Activated CD8-positive, alpha-beta T cell treated with anti-CD3 and anti-CD28 coated beads for 36 hours (primary cell): ENCODE data around the gene CCND1. TPM values are rescaled to one million over a fixed set of nuclear protein-coding genes. Genes with fewer than 3 reads are reported as not detected.

Experiments
- ATAC-seq: fragments of 200-7000 bp; cut with Tn5 transposase; one replicate; pipeline ENCODE4 v1.10.0; 2021; ENCODE audit warnings: mild to moderate bottlenecking, moderate library complexity
- CTCF ChIA-PET: fragments of 350-600 bp; sonication (Branson Sonifier 250); formaldehyde crosslinking; loops from one replicate; lab custom pipeline; 2021; ENCODE audit warnings: antibody characterized with exemption; lab: Charles Lee
- POLR2A ChIA-PET: fragments of 350-600 bp; sonication (Branson Sonifier 250); formaldehyde crosslinking; loops from one replicate; lab custom pipeline; 2021; ENCODE audit warnings: antibody characterized with exemption; lab: Charles Lee
- DNase-seq: peaks from one replicate; pipeline ENCODE4 v3.0.0-alpha.2; 2020
- H3K27ac Mint-ChIP-seq: one replicate; pipeline ENCODE4 v1.8.0; 2021; ENCODE audit warnings: mild to moderate bottlenecking, mixed read lengths
- H3K27me3 Mint-ChIP-seq: one replicate; pipeline ENCODE4 v1.8.0; 2021; ENCODE audit warnings: mixed read lengths
- H3K36me3 Mint-ChIP-seq: one replicate; pipeline ENCODE4 v1.8.0; 2021; ENCODE audit warnings: low read depth, mixed read lengths
- H3K4me1 Mint-ChIP-seq: one replicate; pipeline ENCODE4 v1.8.0; 2021; ENCODE audit warnings: low read depth, mixed read lengths
- H3K4me3 Mint-ChIP-seq: one replicate; pipeline ENCODE4 v1.8.0; 2021; ENCODE audit warnings: mild to moderate bottlenecking, moderate library complexity, mixed read lengths
- H3K9me3 Mint-ChIP-seq: one replicate; pipeline ENCODE4 v1.8.0; 2021; ENCODE audit warnings: mixed read lengths
- CTCF ChIP-seq: fragments of 200-600 bp; IDR thresholded peaks from one replicate; pipeline ENCODE4 v1.8.0; 2022; ENCODE audit warnings: antibody characterized with exemption, mild to moderate bottlenecking
- intact Hi-C: fragments of 100-400 bp; cut with micrococcal nuclease; formaldehyde crosslinking; loops from one replicate; pipeline ENCODE4 v1.10.0; 2022
- total RNA-seq, 2 experiments: library from RNA; stranded (reverse); gene quantifications; one replicate each; pipeline ENCODE4 v1.2.3, GENCODE V29; 2021

CCND1 gene
- total RNA-seq, 2 experiments from 2014 or later, result 2.8 to 3.3 TPM

- Mint-ChIP-seq H3K36me3 (no peaks in the 10 kb centered on the region), H3K9me3 (no peaks in the 10 kb centered on the region), H3K4me3 (no peak overlapping the region), H3K27ac (no peak overlapping the region), H3K27me3 (no peaks in the 10 kb centered on the region), H3K4me1 (no peaks in the 10 kb centered on the region)
- intact Hi-C loops, result no loop called here
- DNase-seq, result no peak
- POLR2A ChIA-PET, result no interaction called here
- TF ChIP-seq CTCF, result no peak
- ATAC-seq, result no peak
- CTCF ChIA-PET, result no interaction called here
Observed at GRCh38 chr11:69651834-69652620, 11.1 kb downstream of the CCND1 start.

DNA sequence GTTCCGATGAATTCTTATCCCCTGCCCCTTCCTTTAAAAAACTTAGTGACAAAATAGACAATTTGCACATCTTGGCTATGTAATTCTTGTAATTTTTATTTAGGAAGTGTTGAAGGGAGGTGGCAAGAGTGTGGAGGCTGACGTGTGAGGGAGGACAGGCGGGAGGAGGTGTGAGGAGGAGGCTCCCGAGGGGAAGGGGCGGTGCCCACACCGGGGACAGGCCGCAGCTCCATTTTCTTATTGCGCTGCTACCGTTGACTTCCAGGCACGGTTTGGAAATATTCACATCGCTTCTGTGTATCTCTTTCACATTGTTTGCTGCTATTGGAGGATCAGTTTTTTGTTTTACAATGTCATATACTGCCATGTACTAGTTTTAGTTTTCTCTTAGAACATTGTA is 12.0 kb downstream of the CCND1 start:
- Mint-ChIP-seq H3K4me1 (no peaks in the 10 kb centered on the region), H3K27ac (no peak overlapping the region), H3K9me3 (no peaks in the 10 kb centered on the region), H3K36me3 (no peaks in the 10 kb centered on the region), H3K4me3 (no peak overlapping the region), H3K27me3 (no peaks in the 10 kb centered on the region)
- intact Hi-C loops, result no loop called here
- DNase-seq, result no peak
- no peak for TF ChIP-seq CTCF
- ChIA-PET CTCF (no interaction called here), POLR2A (no interaction called here)
- no peak for ATAC-seq

GRCh38 chr11:69653406-69653960 is 12.5 kb downstream of the CCND1 start:
- TF ChIP-seq CTCF, result no peak
- intact Hi-C loops, result no loop called here
- DNase-seq, result no peak
- Mint-ChIP-seq H3K27me3 (no peaks in the 10 kb centered on the region), H3K27ac (no peak overlapping the region), H3K4me3 (no peak overlapping the region), H3K9me3 (no peaks in the 10 kb centered on the region), H3K36me3 (no peaks in the 10 kb centered on the region), H3K4me1 (no peaks in the 10 kb centered on the region)
- ChIA-PET CTCF (interaction anchor here (0.6 kb wide), 1 partner anchor 11 kb away, joined by 3 read pairs; no protein-coding TSS in a partner anchor), POLR2A (no interaction called here)
- no peak for ATAC-seq

- no peak for TF ChIP-seq CTCF
- no peak overlapping the region for H3K4me3 Mint-ChIP-seq
- CTCF ChIA-PET, result interaction anchor here (0.6 kb wide), 1 partner anchor 11 kb away, joined by 3 read pairs; no protein-coding TSS in a partner anchor
- H3K27me3 Mint-ChIP-seq, result no peaks in the 10 kb centered on the region
- intact Hi-C loops, result no loop called here
- no peak for DNase-seq
- no peaks in the 10 kb centered on the region for H3K36me3 Mint-ChIP-seq
- POLR2A ChIA-PET, result no interaction called here
- no peak for ATAC-seq
- no peaks in the 10 kb centered on the region for H3K9me3 Mint-ChIP-seq
- no peaks in the 10 kb centered on the region for H3K4me1 Mint-ChIP-seq
- no peak overlapping the region for H3K27ac Mint-ChIP-seq
Observed at GRCh38 chr11:69654001-69654659, 13.2 kb downstream of the CCND1 start.
